HEK293T (cell line): ENCODE data around the gene NUDT6.
A peak's percentile ranks its signal among the peaks of the same experiment; 100 is the strongest.
"Not testable (repeated sequence)": the region's sequence is repeated elsewhere in the genome, so short reads cannot be mapped to it uniquely, and the experiment has no call there.

Experiments
- CTCF ChIA-PET: fragments of 350-600 bp; formaldehyde crosslinking; extraction: SDS; loops from one replicate; lab custom pipeline; 2021; ENCODE audit warnings: antibody characterized with exemption, inconsistent platforms; lab: Yijun Ruan, JAX
- POLR2A ChIA-PET: fragments of 350-600 bp; formaldehyde crosslinking; extraction: SDS; loops from one replicate; lab custom pipeline; 2020; ENCODE audit warnings: antibody characterized with exemption, inconsistent platforms; lab: Yijun Ruan, JAX
- DNase-seq: peaks from one replicate; pipeline ENCODE4 v3.0.0; 2012; ENCODE audit warnings: mixed read lengths; ENCODE audit errors: extremely low spot score
- ARNT ChIP-seq: fragments of 450-650 bp; IDR thresholded peaks from 2 replicates; pipeline ENCODE4 v1.6.1; 2017; ENCODE audit warnings: mild to moderate bottlenecking
- BHLHE40 ChIP-seq: fragments of 450-650 bp; IDR thresholded peaks from 2 replicates; pipeline ENCODE4 v1.6.1; 2016; ENCODE audit warnings: mild to moderate bottlenecking, moderate library complexity, borderline replicate concordance
- CTBP1 ChIP-seq: fragments of 450-650 bp; IDR thresholded peaks from 2 replicates; pipeline ENCODE4 v1.6.1; 2016; ENCODE audit warnings: borderline replicate concordance
- ELF4 ChIP-seq: fragments of 450-650 bp; IDR thresholded peaks from 2 replicates; pipeline ENCODE4 v1.6.1; 2017; ENCODE audit warnings: antibody characterized with exemption
- FOXA1 ChIP-seq: fragments of 450-650 bp; IDR thresholded peaks from 2 replicates; pipeline ENCODE4 v1.6.1; 2016; ENCODE audit warnings: mild to moderate bottlenecking
- FOXK2 ChIP-seq: fragments of 450-650 bp; IDR thresholded peaks from 2 replicates; pipeline ENCODE4 v1.6.1; 2016; ENCODE audit warnings: mild to moderate bottlenecking
- FOXM1 ChIP-seq: fragments of 450-650 bp; IDR thresholded peaks from 2 replicates; pipeline ENCODE4 v1.6.1; 2017; ENCODE audit warnings: mild to moderate bottlenecking, borderline replicate concordance
- HDGF ChIP-seq: fragments of 450-650 bp; IDR thresholded peaks from 2 replicates; pipeline ENCODE4 v1.6.1; 2017; ENCODE audit warnings: antibody characterized with exemption, borderline replicate concordance
- L3MBTL2 ChIP-seq: fragments of 450-650 bp; conservative IDR thresholded peaks from 2 replicates; pipeline ENCODE4 v1.6.1; 2016; ENCODE audit warnings: mild to moderate bottlenecking
- LEF1 ChIP-seq: fragments of 450-650 bp; IDR thresholded peaks from 2 replicates; pipeline ENCODE4 v1.6.1; 2017; ENCODE audit warnings: mild to moderate bottlenecking, borderline replicate concordance
- NFRKB ChIP-seq: fragments of 450-650 bp; IDR thresholded peaks from 2 replicates; pipeline ENCODE4 v1.6.1; 2016; ENCODE audit warnings: mild to moderate bottlenecking, moderate library complexity
- PKNOX1 ChIP-seq: fragments of 450-650 bp; IDR thresholded peaks from 2 replicates; pipeline ENCODE4 v1.6.1; 2016
- SP1 ChIP-seq: fragments of 450-650 bp; IDR thresholded peaks from 2 replicates; pipeline ENCODE4 v1.6.1; 2017
- SUZ12 ChIP-seq: fragments of 450-650 bp; IDR thresholded peaks from 2 replicates; pipeline ENCODE4 v1.6.1; 2016; ENCODE audit warnings: mild to moderate bottlenecking
- TARDBP ChIP-seq: fragments of 450-650 bp; IDR thresholded peaks from 2 replicates; pipeline ENCODE4 v1.6.1; 2016
- ZNF384 ChIP-seq: fragments of 450-650 bp; IDR thresholded peaks from 2 replicates; pipeline ENCODE4 v1.6.1; 2016

The NUDT6 gene

DNA sequence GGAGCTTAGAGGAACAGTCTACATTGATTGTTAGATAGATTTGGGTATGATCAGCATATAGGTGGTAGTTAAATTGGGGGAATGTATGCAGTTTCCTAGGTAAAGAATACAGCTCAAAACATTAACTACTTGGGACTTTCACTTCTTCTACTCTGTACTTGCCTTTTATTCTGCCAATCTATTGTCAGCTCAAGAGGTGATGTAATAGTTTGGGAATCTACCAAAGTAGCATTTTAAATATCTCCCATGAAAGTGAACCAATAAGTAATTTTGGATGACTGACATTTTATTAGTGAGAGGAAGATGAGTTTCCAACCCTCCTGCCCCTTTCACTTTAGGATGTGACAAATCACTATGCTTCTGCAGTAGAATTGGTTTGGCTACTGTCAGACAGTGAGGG is 43.4 kb downstream of the NUDT6 start:
- TF ChIP-seq SP1, result no peak
- TF ChIP-seq HDGF, result no peak
- no peak for TF ChIP-seq ELF4
- DNase-seq, result no peak
- ChIA-PET CTCF (no interaction called here), POLR2A (no interaction called here)

DNA sequence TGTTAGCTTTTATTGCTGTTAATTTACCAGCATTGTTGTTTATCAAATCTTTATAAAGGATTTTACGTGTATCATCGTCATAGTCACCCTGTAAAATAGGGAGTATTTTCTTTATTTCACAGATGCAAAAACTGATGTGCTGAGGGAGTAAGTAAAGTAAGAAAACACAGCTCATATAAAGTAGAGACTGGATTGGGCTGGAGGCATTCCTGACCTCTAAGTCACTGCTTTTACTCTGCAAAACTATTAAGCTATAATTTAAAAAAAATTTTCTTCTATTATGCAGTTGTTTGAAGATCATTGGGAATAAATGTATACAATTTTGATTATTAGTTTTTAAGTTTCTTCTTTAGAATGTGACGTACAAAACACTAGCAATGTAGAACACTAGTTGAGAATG is 45.9 kb downstream of the NUDT6 start:
- ChIA-PET CTCF (interaction anchor here (0.7 kb wide), 1 partner anchor 119 kb away, joined by 3 read pairs; no protein-coding TSS in a partner anchor), POLR2A (no interaction called here)
- TF ChIP-seq FOXA1, result no peak
- no peak for DNase-seq

DNA sequence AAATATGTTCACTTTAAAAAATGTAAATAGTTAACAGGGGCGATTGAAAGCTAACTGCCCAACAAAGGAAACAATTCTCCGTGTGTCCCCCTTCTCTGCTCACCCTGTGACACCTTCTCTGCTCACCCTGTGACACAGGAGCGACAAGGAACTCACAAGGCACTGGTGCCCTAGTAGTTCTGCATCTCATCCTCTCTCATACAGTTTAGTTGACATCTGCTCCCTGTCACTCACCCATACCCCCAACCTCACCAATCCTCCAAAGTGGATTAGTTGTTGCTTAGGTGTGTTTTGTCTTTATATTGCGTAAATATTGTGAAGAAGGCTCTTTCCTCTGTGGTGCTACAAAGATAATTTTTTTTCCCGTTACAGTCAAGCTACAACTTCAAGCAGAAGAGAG is 46.4 kb downstream of the NUDT6 start:
- TF ChIP-seq FOXM1, result no peak
- TF ChIP-seq FOXA1, result no peak
- 0 out of 2 replicates have a peak, but pooled peaks have one; percentile 9 for TF ChIP-seq PKNOX1
- CTCF ChIA-PET, result interaction anchor here (0.6 to 0.7 kb wide), 2 partner anchors 56 to 118 kb away, joined by 3 read pairs; no protein-coding TSS in a partner anchor
- POLR2A ChIA-PET, result no interaction called here
- DNase-seq, result no peak

DNA sequence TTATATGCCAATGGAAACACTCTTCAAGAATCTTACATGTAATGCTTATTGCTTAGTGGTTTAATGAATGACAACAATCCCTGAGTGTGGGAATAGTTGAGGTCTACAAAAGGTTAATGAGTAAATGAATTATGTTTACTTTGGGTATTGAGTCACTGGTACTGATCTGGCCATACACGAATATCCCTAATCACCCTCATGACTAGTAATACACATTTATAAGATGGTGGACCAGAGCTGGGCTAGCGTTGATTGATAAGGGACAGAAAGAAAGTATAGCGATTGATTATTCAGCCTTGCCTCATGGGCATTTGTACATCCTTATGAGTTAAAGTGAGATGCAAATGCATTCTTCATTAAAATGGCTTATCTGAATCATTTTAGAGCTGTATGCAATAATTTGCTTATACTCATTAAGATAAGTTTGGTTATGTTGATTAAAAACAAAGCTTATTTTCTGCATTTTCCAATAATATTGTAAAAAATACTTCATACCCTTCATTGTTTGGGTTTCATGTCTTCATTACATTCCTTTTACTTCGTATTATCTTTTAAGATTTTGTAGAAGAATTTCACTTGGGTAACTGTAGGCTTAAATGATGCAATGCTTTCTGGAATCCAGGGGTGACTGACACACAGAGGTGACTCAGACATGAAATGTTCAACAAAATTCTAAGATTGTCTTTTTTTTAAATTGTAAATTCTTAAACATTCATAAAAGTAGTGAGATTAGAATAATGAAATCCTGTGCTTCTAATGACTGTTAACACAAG is 48.4 kb downstream of the NUDT6 start:
- POLR2A ChIA-PET, result interaction anchor here (1.1 kb wide), 1 partner anchor 47 kb away, joined by 3 read pairs; no protein-coding TSS in a partner anchor
- TF ChIP-seq SP1 (no peak), ZNF384 (no peak), TARDBP (no peak), FOXK2 (no peak), HDGF (no peak), PKNOX1 (no peak), FOXM1 (no peak), LEF1 (no peak), FOXA1 (no peak), CTBP1 (no peak), L3MBTL2 (no peak), SUZ12 (no peak), ELF4 (no peak), ARNT (no peak), BHLHE40 (no peak)
- DNase-seq, result no peak
- CTCF ChIA-PET, result no interaction called here

DNA sequence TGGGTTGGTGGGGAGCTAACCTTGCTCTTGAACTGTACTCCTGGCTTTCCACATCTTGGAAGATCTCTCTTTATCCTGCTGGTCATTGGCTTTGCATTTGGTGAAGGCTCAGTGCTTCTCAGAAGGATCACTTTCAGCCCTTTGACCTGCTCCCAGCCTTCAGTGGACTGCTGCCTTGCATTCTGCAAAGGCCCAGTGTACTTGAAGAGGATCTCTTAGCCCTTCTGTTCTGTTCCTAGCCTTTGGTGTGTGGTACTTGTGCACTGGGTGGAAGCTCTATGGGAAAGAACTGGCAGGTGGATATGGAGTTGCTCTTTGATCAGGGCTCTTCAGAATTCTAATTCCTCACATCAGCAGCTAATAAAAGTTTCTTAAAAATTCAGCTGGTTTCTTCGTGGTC is 49.3 kb downstream of the NUDT6 start:
- ChIA-PET CTCF (no interaction called here), POLR2A (no interaction called here)
- TF ChIP-seq SUZ12, result no peak
- DNase-seq, result no peak

- CTCF ChIA-PET, DNase-seq, POLR2A ChIA-PET: not testable (repeated sequence)
Measured at GRCh38 chr4:122868235-122868634, 54.2 kb downstream of the NUDT6 start.

GRCh38 chr4:122865425-122865824 is 57.0 kb downstream of the NUDT6 start:
- no peak for DNase-seq
- POLR2A ChIA-PET, result no interaction called here
- CTCF ChIA-PET, result no interaction called here
- TF ChIP-seq FOXA1 (no peak), ELF4 (no peak), ARNT (no peak), ZNF384 (no peak), SUZ12 (no peak), FOXK2 (no peak), TARDBP (no peak), LEF1 (no peak), L3MBTL2 (no peak)

GRCh38 chr4:122863639-122864038 is 58.8 kb downstream of the NUDT6 start:
- POLR2A ChIA-PET, result no interaction called here
- CTCF ChIA-PET, result no interaction called here
- TF ChIP-seq PKNOX1, result no peak
- no peak for TF ChIP-seq CTBP1
- TF ChIP-seq SUZ12, result no peak
- TF ChIP-seq FOXM1, result no peak
- TF ChIP-seq NFRKB, result no peak
- TF ChIP-seq LEF1, result no peak
- no peak for TF ChIP-seq ELF4
- TF ChIP-seq HDGF, result no peak
- TF ChIP-seq FOXK2, result no peak
- TF ChIP-seq ARNT, result no peak
- TF ChIP-seq SP1, result no peak
- TF ChIP-seq TARDBP, result no peak
- TF ChIP-seq FOXA1, result no peak
- TF ChIP-seq ZNF384, result no peak
- no peak for TF ChIP-seq L3MBTL2
- TF ChIP-seq BHLHE40, result no peak
- no peak for DNase-seq
